Neural cell (in vitro differentiated cells): ENCODE measurements around the gene PDPK1.

Experiments
- EP300 ChIP-seq: fragments of 450-650 bp; conservative IDR thresholded peaks from 2 replicates; pipeline ENCODE4 v1.6.1; 2014; ENCODE audit warnings: antibody characterized with exemption, mild to moderate bottlenecking, moderate library complexity; ENCODE audit not compliant: poor library complexity, severe bottlenecking
- POLR2AphosphoS5 ChIP-seq: IDR thresholded peaks from 2 replicates; pipeline ENCODE4 v1.6.1; 2012
- TF ChIP-seq, protein P1 (sequence below): fragments of 450-650 bp; IDR thresholded peaks from 2 replicates; pipeline ENCODE4 v1.5.1; 2014; ENCODE audit warnings: antibody characterized with exemption, mild to moderate bottlenecking, moderate library complexity; ENCODE audit not compliant: poor library complexity, severe bottlenecking

- TF ChIP-seq, protein P1, sequence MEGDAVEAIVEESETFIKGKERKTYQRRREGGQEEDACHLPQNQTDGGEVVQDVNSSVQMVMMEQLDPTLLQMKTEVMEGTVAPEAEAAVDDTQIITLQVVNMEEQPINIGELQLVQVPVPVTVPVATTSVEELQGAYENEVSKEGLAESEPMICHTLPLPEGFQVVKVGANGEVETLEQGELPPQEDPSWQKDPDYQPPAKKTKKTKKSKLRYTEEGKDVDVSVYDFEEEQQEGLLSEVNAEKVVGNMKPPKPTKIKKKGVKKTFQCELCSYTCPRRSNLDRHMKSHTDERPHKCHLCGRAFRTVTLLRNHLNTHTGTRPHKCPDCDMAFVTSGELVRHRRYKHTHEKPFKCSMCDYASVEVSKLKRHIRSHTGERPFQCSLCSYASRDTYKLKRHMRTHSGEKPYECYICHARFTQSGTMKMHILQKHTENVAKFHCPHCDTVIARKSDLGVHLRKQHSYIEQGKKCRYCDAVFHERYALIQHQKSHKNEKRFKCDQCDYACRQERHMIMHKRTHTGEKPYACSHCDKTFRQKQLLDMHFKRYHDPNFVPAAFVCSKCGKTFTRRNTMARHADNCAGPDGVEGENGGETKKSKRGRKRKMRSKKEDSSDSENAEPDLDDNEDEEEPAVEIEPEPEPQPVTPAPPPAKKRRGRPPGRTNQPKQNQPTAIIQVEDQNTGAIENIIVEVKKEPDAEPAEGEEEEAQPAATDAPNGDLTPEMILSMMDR = no peak
- TF ChIP-seq EP300 = no peak
- TF ChIP-seq POLR2AphosphoS5 = no peak
These were observed 40.6 kb upstream of the PDPK1 start for GRCh38 chr16:2497116-2497630.
